HepG2 (cell line): Measurements from ENCODE around the gene ZFAND3. TPM values are rescaled to one million over a fixed set of nuclear protein-coding genes. Genes with fewer than 3 reads are reported as not detected.

ENCODE experiments used
- ATAC-seq: fragments of 200-7000 bp; cut with Tn5 transposase; 3 replicates; pipeline ENCODE4 v1.9.1; 2020; ENCODE audit warnings: mild to moderate bottlenecking, moderate library complexity
- BruUV-seq: library from RNA; stranded (reverse); fragments of 400-500 nt; replicated peaks from 2 replicates; lab custom pipeline; 2021; lab: Mats Ljungman, UMichigan
- CTCF ChIA-PET: fragments of 300-600 bp; formaldehyde crosslinking; extraction: SDS; loops from one replicate; lab custom pipeline; 2021; ENCODE audit warnings: low total read pairs, inconsistent platforms, low intra/inter-chr PET ratio; lab: Yijun Ruan, JAX
- POLR2A ChIA-PET: fragments of 350-600 bp; sonication (Branson Sonifier 250); formaldehyde crosslinking; loops from one replicate; lab custom pipeline; 2020; ENCODE audit warnings: antibody characterized with exemption, inconsistent platforms; lab: Yijun Ruan, JAX
- DNase-seq: peaks from one replicate; pipeline ENCODE4 v3.0.0-alpha.2; 2015; ENCODE audit warnings: low spot score
- FAIRE-seq: peaks from 3 replicates; lab custom pipeline; 2011; peaks lifted over from hg19 to GRCh38; lab: Jason Lieb, UNC
- H2AFZ ChIP-seq: one replicate; pipeline ENCODE4 v1.6.1; 2011; ENCODE audit warnings: low read length, inconsistent platforms
- H3K27ac ChIP-seq: fragments of 300-600 bp; 3 replicates; pipeline ENCODE4 v1.8.0; 2011; ENCODE audit warnings: mixed run types, mild to moderate bottlenecking, mixed read lengths, low read length, inconsistent platforms; ENCODE audit not compliant: insufficient read depth; ENCODE audit errors: extremely low read length
- H3K27me3 ChIP-seq, 2 experiments: fragments of 200-600 bp in 1 of 2; 2 replicates in 1 of 2; 3 replicates in 1 of 2; pipeline versions ENCODE4 v1.6.0 to v1.8.0; 2011; ENCODE audit warnings: low read length in 2 of 2, mild to moderate bottlenecking in 2 of 2, moderate library complexity in 2 of 2, inconsistent platforms in 1 of 2; ENCODE audit not compliant: insufficient read depth in 2 of 2, control insufficient read depth in 1 of 2
- H3K36me3 ChIP-seq, 2 experiments: fragments of 200-600 bp in 1 of 2; replicated peaks in 1 of 2; 2 replicates in 1 of 2; 3 replicates in 1 of 2; pipeline versions ENCODE4 v1.5.1 to v1.8.0; 2011; ENCODE audit warnings: low read length in 2 of 2, inconsistent platforms in 1 of 2; ENCODE audit not compliant: insufficient read depth in 2 of 2, control insufficient read depth in 1 of 2
- H3K4me1 ChIP-seq: 2 replicates; pipeline ENCODE4 v1.5.1; 2012; ENCODE audit warnings: low read length, inconsistent platforms; ENCODE audit not compliant: insufficient read depth
- H3K4me2 ChIP-seq: 2 replicates; pipeline ENCODE4 v1.6.0; 2011; ENCODE audit warnings: low read depth, low read length, inconsistent platforms
- H3K4me3 ChIP-seq, 3 experiments: fragments of 200-600 bp in 1 of 3; sonication (generic), shearing (Covaris generic) in 1 of 3; replicated peaks in 1 of 3; 2 replicates each; pipeline ENCODE4 v1.5.1; 2011 to 2016; ENCODE audit warnings: low read length in 3 of 3, inconsistent platforms in 2 of 3, low read depth in 2 of 3, mild to moderate bottlenecking in 2 of 3, control low read depth in 1 of 3, mixed read lengths in 1 of 3; ENCODE audit not compliant: insufficient read depth in 1 of 3
- H3K79me2 ChIP-seq: one replicate; pipeline ENCODE4 v1.6.1; 2011; ENCODE audit warnings: low read length, inconsistent platforms; ENCODE audit not compliant: insufficient read depth
- H3K9ac ChIP-seq: 2 replicates; pipeline ENCODE4 v1.6.0; 2011; ENCODE audit warnings: mild to moderate bottlenecking, low read depth, low read length, inconsistent platforms; ENCODE audit not compliant: insufficient read depth
- H3K9me3 ChIP-seq: 2 replicates; pipeline ENCODE4 v1.5.1; 2012; ENCODE audit warnings: mild to moderate bottlenecking, low read length
- H4K20me1 ChIP-seq: 2 replicates; pipeline ENCODE4 v1.6.0; 2011; ENCODE audit warnings: inconsistent platforms, mild to moderate bottlenecking, low read length, moderate library complexity; ENCODE audit not compliant: insufficient read depth
- ATF3 ChIP-seq: sonication (generic); formaldehyde crosslinking; IDR thresholded peaks from 2 replicates; pipeline ENCODE4 v1.4.0; 2020; ENCODE audit warnings: missing genetic modification reagents
- E2F5 ChIP-seq: sonication (generic); formaldehyde crosslinking; conservative IDR thresholded peaks from 2 replicates; pipeline ENCODE4 v1.4.0; 2020; ENCODE audit warnings: missing genetic modification reagents
- ESRRA ChIP-seq: sonication (generic); formaldehyde crosslinking; IDR thresholded peaks from 2 replicates; pipeline ENCODE4 v1.5.1; 2020; ENCODE audit warnings: mild to moderate bottlenecking, low read depth, missing genetic modification reagents
- HNRNPL ChIP-seq: fragments of 200-400 bp; formaldehyde crosslinking; IDR thresholded peaks from 2 replicates; pipeline ENCODE4 v1.6.1; 2017; ENCODE audit warnings: mild to moderate bottlenecking, low read depth, low read length
- KLF13 ChIP-seq: sonication (generic); formaldehyde crosslinking; IDR thresholded peaks from 2 replicates; pipeline ENCODE4 v1.4.0; 2020; ENCODE audit warnings: mild to moderate bottlenecking, missing genetic modification reagents
- NR2F2 ChIP-seq: IDR thresholded peaks from 2 replicates; pipeline ENCODE4 v1.6.1; 2012; ENCODE audit warnings: low read depth, inconsistent platforms, borderline replicate concordance
- PAF1 ChIP-seq: IDR thresholded peaks from 2 replicates; pipeline ENCODE4 v1.6.1; 2016; ENCODE audit warnings: missing genetic modification reagents, missing compliant biosample characterization
- THAP7 ChIP-seq: sonication (generic); formaldehyde crosslinking; IDR thresholded peaks from 2 replicates; pipeline ENCODE4 v1.8.1; 2023; ENCODE audit warnings: mild to moderate bottlenecking, missing genetic modification reagents
- ZNF207 ChIP-seq: fragments of 450-650 bp; IDR thresholded peaks from 2 replicates; pipeline ENCODE4 v1.6.1; 2016; ENCODE audit warnings: antibody characterized with exemption, borderline replicate concordance
- ZNF224 ChIP-seq: sonication (generic); formaldehyde crosslinking; IDR thresholded peaks from 2 replicates; pipeline ENCODE4 v1.5.0; 2020; ENCODE audit warnings: mild to moderate bottlenecking, missing genetic modification reagents
- ZNF550 ChIP-seq: sonication (generic); formaldehyde crosslinking; IDR thresholded peaks from 2 replicates; pipeline ENCODE4 v1.4.0; 2020; ENCODE audit warnings: mild to moderate bottlenecking, missing genetic modification reagents, borderline replicate concordance
- ZNF598 ChIP-seq: sonication (generic); formaldehyde crosslinking; IDR thresholded peaks from 2 replicates; pipeline ENCODE4 v1.5.1; 2020; ENCODE audit warnings: mild to moderate bottlenecking, missing genetic modification reagents, borderline replicate concordance
- ZNF644 ChIP-seq: IDR thresholded peaks from 2 replicates; pipeline ENCODE4 v1.6.1; 2016; ENCODE audit warnings: low read depth
- ZNF766 ChIP-seq: sonication (generic); formaldehyde crosslinking; IDR thresholded peaks from 2 replicates; pipeline ENCODE4 v1.5.0; 2020; ENCODE audit warnings: missing genetic modification reagents, borderline replicate concordance
- ZNF83 ChIP-seq: sonication (generic); formaldehyde crosslinking; IDR thresholded peaks from 2 replicates; pipeline ENCODE4 v1.4.0; 2020; ENCODE audit warnings: missing genetic modification reagents, mild to moderate bottlenecking, borderline replicate concordance
- ZNF839 ChIP-seq: sonication (generic); formaldehyde crosslinking; IDR thresholded peaks from 2 replicates; pipeline ENCODE4 v1.4.0; 2020; ENCODE audit warnings: missing genetic modification reagents, mild to moderate bottlenecking, borderline replicate concordance
- WGBS: methylation state at CpG from one replicate; pipeline ENCODE4 v1.1.6; 2017; ENCODE audit warnings: low lambda C conversion rate; 5-methylcytosine and 5-hydroxymethylcytosine counted together
- in situ Hi-C: cut with HindIII; loops from 2 replicates; pipeline ENCODE4 v1.10.0; 2017; ENCODE audit warnings: low pct_unique_long_range_greater_than_20kb; ENCODE audit not compliant: extremely low pct_ligation_motif_present
- intact Hi-C: fragments of 100-400 bp; cut with micrococcal nuclease; formaldehyde crosslinking; loops from one replicate; pipeline ENCODE4 v1.10.0; 2022; ENCODE audit not compliant: unreplicated experiment
- polyA plus RNA-seq, 8 experiments: library from polyadenylated mRNA; depleted of rRNA in 3 of 8; stranded (reverse) in 7 of 8; unstranded in 1 of 8; fragments of >200 nt; fragmentation: Illumina TruSeq in 4 of 8; extraction: Trizol in 4 of 8; gene quantifications; 2 replicates each; pipeline versions ENCODE4 v1.2.1 to v1.2.3, GENCODE V29; 2011 to 2016; ENCODE audit warnings: low read depth in 4 of 8, missing spikeins in 1 of 8, mixed read lengths in 1 of 8; ENCODE audit not compliant: insufficient read depth in 1 of 8
- total RNA-seq, 5 experiments: library from RNA; depleted of rRNA; stranded (reverse); fragments of >200 nt; fragmentation: Illumina TruSeq; extraction: Trizol; gene quantifications; 2 replicates each; pipeline ENCODE4 v1.2.3, GENCODE V29; 2016; ENCODE audit warnings: low read depth in 1 of 5

ZFAND3 gene
- total and polyA plus RNA-seq, 2 of the 13 experiments (the other 11 are each of a cell fraction or from before 2014, with no cell fraction given) = 16.4 to 17.1 TPM

GRCh38 chr6:38150021-38150420 is 330.5 kb downstream of the ZFAND3 start:
- Histone ChIP-seq H3K4me2 (no peak overlapping the region), H3K4me3 (no peak overlapping the region), H3K9ac (no peak overlapping the region)
- POLR2A ChIA-PET = no interaction called here
- FAIRE-seq = no peak
- no peak for TF ChIP-seq ATF3
- TF ChIP-seq ZNF839 (CRISPR knock-in tag) = no peak
- no peak for TF ChIP-seq PAF1 (CRISPR knock-in tag)
- no peak for TF ChIP-seq E2F5
- TF ChIP-seq ZNF83 (CRISPR knock-in tag) = no peak
- TF ChIP-seq ESRRA (CRISPR knock-in tag) = no peak
- no peak for TF ChIP-seq KLF13 (CRISPR knock-in tag)
- TF ChIP-seq ZNF550 (CRISPR knock-in tag) = no peak
- TF ChIP-seq ZNF598 = no peak
- no peak for TF ChIP-seq ZNF224 (CRISPR knock-in tag)
- no peak for TF ChIP-seq ZNF644 (CRISPR knock-in tag)
- no peak for TF ChIP-seq NR2F2
- no peak for TF ChIP-seq ZNF207
- TF ChIP-seq ZNF766 (CRISPR knock-in tag) = no peak
- no peak for TF ChIP-seq THAP7 (CRISPR knock-in tag)
- no peak for TF ChIP-seq HNRNPL
- TF ChIP-seq, all 625 proteins: peak for 0
- Histone ChIP-seq H3K4me1 (peaks cover 8% of the 10 kb centered on the region), H4K20me1 (peaks cover 3% of the 10 kb centered on the region; the same call in 1 of the 2 replicates), H3K9me3 (no peaks in the 10 kb centered on the region), H3K27ac (no peak overlapping the region), H3K79me2 (no peaks in the 10 kb centered on the region), H3K27me3 (no peaks in the 10 kb centered on the region), H2AFZ (no peak overlapping the region), H3K36me3 (peaks cover 11 to 30% of the 10 kb centered on the region in 2 experiments)
- 100% methylated on average over 3 of the region's 3 CpGs for WGBS
- in situ Hi-C loops = no loop called here
- no peak for ATAC-seq
- DNase-seq = no peak
- CTCF ChIA-PET = no interaction called here
- no TSS peak for BruUV-seq
- intact Hi-C loops = no loop called here
